22Rv1 (cell line): Measurements from ENCODE around the gene LRRC19.

ENCODE experiments used
- CTCF ChIP-seq: fragments of 450-650 bp; IDR thresholded peaks from 2 replicates; pipeline ENCODE4 v1.5.1; 2017; ENCODE audit warnings: mild to moderate bottlenecking
- ZFX ChIP-seq: fragments of 450-650 bp; IDR thresholded peaks from 2 replicates; pipeline ENCODE4 v1.6.1; 2017; ENCODE audit warnings: antibody characterized with exemption, borderline replicate concordance

GRCh38 chr9:26954050-26954508, 51.4 kb downstream of the LRRC19 start:
- TF ChIP-seq CTCF (no peak), ZFX (no peak)
